ENCODE data around the gene NUP98.
"Not testable (repeated sequence)": the region's sequence is repeated elsewhere in the genome, so short reads cannot be mapped to it uniquely, and the experiment has no call there.

The NUP98 gene

DNA sequence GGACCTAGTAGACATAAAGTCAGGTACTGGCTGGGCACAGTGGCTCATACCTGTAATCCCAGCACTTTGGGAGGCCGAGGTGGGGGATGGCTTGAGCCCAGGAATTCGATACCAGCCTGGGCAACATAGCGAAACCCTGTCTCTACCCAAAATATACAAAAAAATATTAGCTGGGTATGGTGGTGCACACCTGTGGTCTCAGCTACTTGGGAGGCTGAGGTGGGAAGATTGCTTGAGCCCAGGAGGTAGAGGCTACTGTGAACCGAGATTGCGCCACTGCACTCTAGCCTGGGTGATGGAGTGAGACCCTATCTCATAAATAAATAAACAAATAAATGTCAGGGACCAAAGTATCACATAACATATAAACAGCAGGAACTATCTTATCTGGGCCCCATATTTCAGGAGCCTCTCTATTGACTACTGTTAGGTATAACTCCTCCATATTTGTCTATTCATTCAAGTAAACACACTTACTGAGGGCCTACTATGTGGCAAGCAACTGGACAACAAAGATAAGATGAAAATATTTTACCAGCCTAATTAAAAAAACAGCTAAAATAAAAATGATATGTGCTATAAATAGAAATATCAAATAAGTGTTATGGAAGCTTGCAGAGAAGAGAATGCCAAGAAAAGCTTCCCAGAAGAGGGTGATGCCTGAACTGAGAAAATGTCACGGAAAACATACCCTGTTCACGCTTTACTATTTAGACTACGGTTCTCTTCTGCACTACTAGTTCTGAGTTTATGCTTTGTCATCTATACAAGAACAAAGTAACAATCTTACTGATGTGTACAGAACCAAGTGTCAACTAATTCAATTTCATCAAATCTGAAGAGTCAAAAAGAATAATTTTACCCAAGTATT lies 2.0 kb downstream of the NUP98 start:
- Histone ChIP-seq H3K4me1 (ENCODE audit: control insufficient read depth, low read depth, low read length) (peaks cover 12% of the 10 kb centered on the region), H3K36me3 (ENCODE audit: control insufficient read depth, low read depth, low read length) (peaks cover 21% of the 10 kb centered on the region), H3K9ac (ENCODE audit: low read length) (peak overlapping the region; percentile 91), H3K27me3 (ENCODE audit: control insufficient read depth, insufficient read depth, low read length) (no peaks in the 10 kb centered on the region), H3K4me3 (ENCODE audit: low read length) (peak overlapping the region; percentile 99), H3K27ac (ENCODE audit: low read length) (no peak overlapping the region), H3K9me3 (ENCODE audit: control insufficient read depth, low read depth, low read length) (no peaks in the 10 kb centered on the region)

DNA sequence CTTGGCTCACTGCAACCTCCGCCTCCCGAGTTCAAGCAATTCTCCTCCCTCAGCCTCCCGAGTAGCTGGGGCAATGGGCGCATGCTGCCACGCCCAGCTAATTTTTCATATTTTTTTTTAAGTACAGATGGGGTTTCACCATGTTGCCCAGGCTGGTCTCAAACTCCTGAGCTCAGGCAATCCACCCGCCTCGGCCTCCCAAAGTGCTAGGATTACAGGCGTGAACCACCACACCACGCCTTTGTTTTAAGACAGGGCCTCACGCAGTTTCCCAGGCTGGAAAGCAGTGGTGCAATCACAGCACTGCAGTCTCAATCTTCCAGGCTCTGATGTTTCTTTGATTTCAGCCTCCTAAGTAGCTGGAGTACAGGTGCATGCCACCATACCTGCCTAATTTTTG lies 3.0 kb downstream of the NUP98 start:
- peaks cover 12% of the 10 kb centered on the region for H3K4me1 ChIP-seq (ENCODE audit: control insufficient read depth, low read depth, low read length)
- H3K27ac ChIP-seq (ENCODE audit: low read length); H3K4me3 ChIP-seq (ENCODE audit: low read length): not testable (repeated sequence)

DNA sequence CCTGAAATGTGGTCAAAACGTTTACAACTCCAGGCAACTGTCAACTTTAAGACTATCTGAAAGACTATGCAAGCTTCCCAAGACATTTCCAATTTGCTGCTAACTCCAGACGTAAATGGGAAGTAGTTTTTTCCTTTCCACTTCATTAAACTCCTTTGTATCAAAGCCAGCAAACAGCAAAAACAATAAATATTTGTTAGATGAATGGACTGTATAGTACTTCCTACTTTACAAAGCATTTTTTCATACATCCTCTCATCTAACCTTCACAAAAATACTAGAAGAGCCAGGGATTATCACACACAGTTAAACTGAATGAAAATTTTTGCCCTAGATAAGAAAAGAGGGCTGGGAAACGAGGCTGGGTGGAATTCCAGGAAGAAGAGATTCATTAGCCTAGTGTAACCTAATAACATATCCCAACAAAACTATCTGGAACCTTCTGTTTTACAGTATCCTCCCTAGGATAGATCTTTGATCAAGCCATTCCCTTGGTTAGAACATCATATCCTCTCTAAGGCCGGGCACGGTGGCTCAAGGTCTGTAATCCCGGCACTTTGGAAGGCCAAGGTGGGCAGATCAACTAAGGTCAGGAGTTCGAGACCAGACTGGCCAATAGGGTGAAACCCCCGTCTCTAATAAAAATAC lies 10.4 kb downstream of the NUP98 start:
- Histone ChIP-seq H3K36me3 (ENCODE audit: control insufficient read depth, low read depth, low read length) (peaks cover 15% of the 10 kb centered on the region), H3K9ac (ENCODE audit: low read length) (no peak overlapping the region), H3K4me1 (ENCODE audit: control insufficient read depth, low read depth, low read length) (no peaks in the 10 kb centered on the region), H3K27me3 (ENCODE audit: control insufficient read depth, insufficient read depth, low read length) (no peaks in the 10 kb centered on the region), H3K9me3 (ENCODE audit: control insufficient read depth, low read depth, low read length) (no peaks in the 10 kb centered on the region), H3K4me3 (ENCODE audit: low read length) (no peak overlapping the region), H3K27ac (ENCODE audit: low read length) (no peak overlapping the region)

More for the DNA sequence above, 3.0 kb downstream of the NUP98 start:
- not testable (repeated sequence) for H3K9me3 ChIP-seq (ENCODE audit: control insufficient read depth, low read depth, low read length); H3K9ac ChIP-seq (ENCODE audit: low read length); H3K27me3 ChIP-seq (ENCODE audit: control insufficient read depth, insufficient read depth, low read length)
- H3K36me3 ChIP-seq (ENCODE audit: control insufficient read depth, low read depth, low read length), result peaks cover 26% of the 10 kb centered on the region

DNA sequence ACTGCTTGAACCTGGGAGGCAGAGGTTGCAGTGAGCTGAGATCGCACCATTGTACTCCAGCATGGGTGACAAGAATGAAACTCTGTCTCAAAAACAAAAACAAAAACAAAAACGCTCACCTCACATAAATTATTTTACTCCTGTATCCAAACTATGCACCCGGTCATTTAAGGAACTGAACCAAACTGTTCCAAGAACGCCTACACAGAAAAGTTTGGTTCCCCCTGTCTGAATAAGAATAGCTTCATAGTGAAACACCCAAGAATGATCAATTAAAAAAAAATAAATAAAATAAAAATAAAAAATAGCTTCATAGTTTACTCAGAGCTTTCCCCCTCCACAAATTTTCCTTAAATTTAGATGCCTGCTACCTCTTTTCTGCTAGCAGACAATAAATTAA lies 13.7 kb downstream of the NUP98 start:
- Histone ChIP-seq H3K4me1 (ENCODE audit: control insufficient read depth, low read depth, low read length) (no peaks in the 10 kb centered on the region), H3K27me3 (ENCODE audit: control insufficient read depth, insufficient read depth, low read length) (no peaks in the 10 kb centered on the region), H3K9me3 (ENCODE audit: control insufficient read depth, low read depth, low read length) (no peaks in the 10 kb centered on the region), H3K36me3 (ENCODE audit: control insufficient read depth, low read depth, low read length) (peaks cover 30% of the 10 kb centered on the region), H3K4me3 (ENCODE audit: low read length) (no peak overlapping the region), H3K9ac (ENCODE audit: low read length) (no peak overlapping the region), H3K27ac (ENCODE audit: low read length) (no peak overlapping the region)

DNA sequence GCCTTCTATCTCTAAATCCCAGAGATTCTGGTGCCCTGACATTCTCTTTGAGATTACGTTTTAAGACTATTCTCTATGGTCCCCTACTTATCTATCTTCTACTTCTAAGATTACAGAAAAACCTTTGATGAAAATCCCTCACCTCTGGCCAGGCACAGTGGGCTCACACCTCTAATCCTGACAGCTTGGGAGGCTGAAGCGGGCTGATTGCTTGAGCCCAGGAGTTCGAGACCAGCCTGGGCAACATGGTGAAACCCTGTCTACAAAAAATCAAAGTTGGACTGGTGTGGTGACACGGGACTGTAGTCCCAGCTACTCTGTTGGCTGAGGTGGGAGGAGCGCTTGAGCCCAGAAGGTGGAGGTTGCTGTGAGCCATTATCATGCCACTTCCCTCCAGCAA lies 14.4 kb downstream of the NUP98 start:
- H3K9ac ChIP-seq (ENCODE audit: low read length), result no peak overlapping the region
- H3K4me3 ChIP-seq (ENCODE audit: low read length), result no peak overlapping the region
- H3K9me3 ChIP-seq (ENCODE audit: control insufficient read depth, low read depth, low read length), result no peaks in the 10 kb centered on the region
- H3K27me3 ChIP-seq (ENCODE audit: control insufficient read depth, insufficient read depth, low read length), result no peaks in the 10 kb centered on the region
- H3K36me3 ChIP-seq (ENCODE audit: control insufficient read depth, low read depth, low read length), result peaks cover 36% of the 10 kb centered on the region
- no peaks in the 10 kb centered on the region for H3K4me1 ChIP-seq (ENCODE audit: control insufficient read depth, low read depth, low read length)
- no peak overlapping the region for H3K27ac ChIP-seq (ENCODE audit: low read length)

GRCh38 chr11:3781423-3781822 lies 15.9 kb downstream of the NUP98 start:
- Histone ChIP-seq H3K27me3 (ENCODE audit: control insufficient read depth, insufficient read depth, low read length) (no peaks in the 10 kb centered on the region), H3K4me1 (ENCODE audit: control insufficient read depth, low read depth, low read length) (no peaks in the 10 kb centered on the region), H3K36me3 (ENCODE audit: control insufficient read depth, low read depth, low read length) (peaks cover 48% of the 10 kb centered on the region), H3K9ac (ENCODE audit: low read length) (no peak overlapping the region), H3K27ac (ENCODE audit: low read length) (no peak overlapping the region), H3K4me3 (ENCODE audit: low read length) (no peak overlapping the region), H3K9me3 (ENCODE audit: control insufficient read depth, low read depth, low read length) (no peaks in the 10 kb centered on the region)

GRCh38 chr11:3775736-3776406 lies 21.5 kb downstream of the NUP98 start:
- Histone ChIP-seq H3K27me3 (ENCODE audit: control insufficient read depth, insufficient read depth, low read length) (no peaks in the 10 kb centered on the region), H3K36me3 (ENCODE audit: control insufficient read depth, low read depth, low read length) (peaks cover 82% of the 10 kb centered on the region), H3K27ac (ENCODE audit: low read length) (no peak overlapping the region), H3K4me1 (ENCODE audit: control insufficient read depth, low read depth, low read length) (no peaks in the 10 kb centered on the region), H3K9me3 (ENCODE audit: control insufficient read depth, low read depth, low read length) (no peaks in the 10 kb centered on the region), H3K9ac (ENCODE audit: low read length) (no peak overlapping the region), H3K4me3 (ENCODE audit: low read length) (no peak overlapping the region)

DNA sequence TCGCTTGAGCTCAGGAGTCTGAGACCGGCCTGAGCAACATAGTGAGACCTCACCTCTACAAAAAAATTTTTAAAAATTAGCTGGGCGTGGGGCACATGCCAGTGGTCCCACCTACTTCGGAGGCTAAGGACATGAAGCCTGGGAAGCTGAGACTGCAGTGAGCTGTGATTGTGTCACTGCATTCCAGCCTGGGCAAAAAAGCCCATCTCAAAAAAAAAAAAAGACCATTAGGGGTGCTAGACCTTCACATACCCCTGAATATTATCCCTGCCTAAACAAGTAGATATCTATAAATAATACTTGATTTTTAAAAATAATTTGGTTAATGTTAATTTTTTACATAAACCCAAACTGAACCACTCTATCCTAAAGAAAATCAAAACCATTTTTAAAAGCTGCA lies 24.2 kb downstream of the NUP98 start:
- Histone ChIP-seq H3K4me1 (ENCODE audit: control insufficient read depth, low read depth, low read length) (no peaks in the 10 kb centered on the region), H3K4me3 (ENCODE audit: low read length) (no peak overlapping the region), H3K36me3 (ENCODE audit: control insufficient read depth, low read depth, low read length) (peaks cover 85% of the 10 kb centered on the region), H3K9ac (ENCODE audit: low read length) (no peak overlapping the region), H3K27me3 (ENCODE audit: control insufficient read depth, insufficient read depth, low read length) (no peaks in the 10 kb centered on the region), H3K9me3 (ENCODE audit: control insufficient read depth, low read depth, low read length) (no peaks in the 10 kb centered on the region), H3K27ac (ENCODE audit: low read length) (no peak overlapping the region)

GRCh38 chr11:3767536-3767935 lies 29.8 kb downstream of the NUP98 start:
- Histone ChIP-seq H3K4me3 (ENCODE audit: low read length) (no peak overlapping the region), H3K27ac (ENCODE audit: low read length) (no peak overlapping the region), H3K9me3 (ENCODE audit: control insufficient read depth, low read depth, low read length) (no peaks in the 10 kb centered on the region), H3K27me3 (ENCODE audit: control insufficient read depth, insufficient read depth, low read length) (no peaks in the 10 kb centered on the region), H3K9ac (ENCODE audit: low read length) (no peak overlapping the region), H3K36me3 (ENCODE audit: control insufficient read depth, low read depth, low read length) (peaks cover 93% of the 10 kb centered on the region), H3K4me1 (ENCODE audit: control insufficient read depth, low read depth, low read length) (no peaks in the 10 kb centered on the region)

DNA sequence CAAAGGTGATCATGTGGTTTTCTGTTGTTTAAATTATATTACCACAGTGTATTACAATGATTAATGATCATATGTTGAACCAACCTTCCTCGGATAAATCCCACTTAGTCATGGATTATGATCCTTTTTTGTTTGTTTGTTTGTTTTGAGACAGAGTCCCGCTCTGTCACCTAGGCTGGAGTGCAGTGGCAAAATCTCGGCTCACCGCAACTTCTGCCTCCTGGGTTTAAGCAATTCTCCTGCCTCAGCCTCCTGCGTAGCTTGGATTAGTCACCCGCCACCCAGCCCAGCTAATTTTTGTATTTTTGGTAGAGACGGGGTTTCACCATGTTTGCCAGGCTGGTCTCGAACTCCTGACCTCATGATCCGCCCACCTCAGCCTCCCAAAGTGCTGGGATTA lies 30.5 kb downstream of the NUP98 start:
- H3K36me3 ChIP-seq (ENCODE audit: control insufficient read depth, low read depth, low read length), result peaks cover 93% of the 10 kb centered on the region
- H3K4me1 ChIP-seq (ENCODE audit: control insufficient read depth, low read depth, low read length); H3K27ac ChIP-seq (ENCODE audit: low read length); H3K9ac ChIP-seq (ENCODE audit: low read length); H3K9me3 ChIP-seq (ENCODE audit: control insufficient read depth, low read depth, low read length); H3K4me3 ChIP-seq (ENCODE audit: low read length); H3K27me3 ChIP-seq (ENCODE audit: control insufficient read depth, insufficient read depth, low read length): not testable (repeated sequence)

GRCh38 chr11:3764266-3764665 lies 33.1 kb downstream of the NUP98 start:
- H3K9me3 ChIP-seq (ENCODE audit: control insufficient read depth, low read depth, low read length), result no peaks in the 10 kb centered on the region
- H3K4me3 ChIP-seq (ENCODE audit: low read length), result no peak overlapping the region
- H3K36me3 ChIP-seq (ENCODE audit: control insufficient read depth, low read depth, low read length), result peaks cover 94% of the 10 kb centered on the region
- no peaks in the 10 kb centered on the region for H3K4me1 ChIP-seq (ENCODE audit: control insufficient read depth, low read depth, low read length)
- H3K27ac ChIP-seq (ENCODE audit: low read length), result no peak overlapping the region
- H3K9ac ChIP-seq (ENCODE audit: low read length), result no peak overlapping the region
- H3K27me3 ChIP-seq (ENCODE audit: control insufficient read depth, insufficient read depth, low read length), result no peaks in the 10 kb centered on the region

All from iPS-18a (cell line).